Fibroblast of lung (primary cell): ENCODE measurements around the gene ST6GAL2.

ENCODE experiments used
- EZH2 ChIP-seq: IDR thresholded peaks from 2 replicates; pipeline ENCODE4 v1.5.1; 2012; ENCODE audit warnings: low read length, control low read depth, mild to moderate bottlenecking; ENCODE audit errors: missing control alignments
- TF ChIP-seq, protein P1 (sequence below), 2 donors: IDR thresholded peaks in 1 of 2; conservative IDR thresholded peaks in 1 of 2; 1 replicate in 1 of 2; 2 replicates in 1 of 2; pipeline ENCODE4 v1.5.1; 2011 to 2012; ENCODE audit warnings: low read length in 2 of 2, control low read depth in 1 of 2, inconsistent platforms in 1 of 2, low read depth in 1 of 2, mild to moderate bottlenecking in 1 of 2

DNA sequence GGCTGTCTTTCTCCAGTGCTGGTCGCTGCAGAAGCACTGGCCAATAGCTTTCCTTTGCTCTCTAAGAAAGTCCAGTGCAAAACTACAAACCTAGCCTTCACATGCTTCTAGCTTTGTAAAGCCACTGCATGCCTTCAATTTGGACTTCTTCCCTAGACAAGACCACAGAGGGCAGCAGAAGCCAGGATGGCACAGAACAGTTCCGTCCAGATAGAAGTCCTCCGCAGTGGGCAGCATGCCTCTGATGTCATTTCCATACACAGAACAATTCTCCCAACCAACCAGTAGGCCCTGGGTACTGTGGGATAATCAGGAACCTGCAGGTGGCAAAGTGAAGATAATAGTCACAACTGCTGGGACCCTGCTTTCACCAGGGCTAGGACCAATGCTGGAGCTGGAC is 3.3 kb downstream of the ST6GAL2 start:
- TF ChIP-seq EZH2, result no peak
- TF ChIP-seq, protein P1, sequence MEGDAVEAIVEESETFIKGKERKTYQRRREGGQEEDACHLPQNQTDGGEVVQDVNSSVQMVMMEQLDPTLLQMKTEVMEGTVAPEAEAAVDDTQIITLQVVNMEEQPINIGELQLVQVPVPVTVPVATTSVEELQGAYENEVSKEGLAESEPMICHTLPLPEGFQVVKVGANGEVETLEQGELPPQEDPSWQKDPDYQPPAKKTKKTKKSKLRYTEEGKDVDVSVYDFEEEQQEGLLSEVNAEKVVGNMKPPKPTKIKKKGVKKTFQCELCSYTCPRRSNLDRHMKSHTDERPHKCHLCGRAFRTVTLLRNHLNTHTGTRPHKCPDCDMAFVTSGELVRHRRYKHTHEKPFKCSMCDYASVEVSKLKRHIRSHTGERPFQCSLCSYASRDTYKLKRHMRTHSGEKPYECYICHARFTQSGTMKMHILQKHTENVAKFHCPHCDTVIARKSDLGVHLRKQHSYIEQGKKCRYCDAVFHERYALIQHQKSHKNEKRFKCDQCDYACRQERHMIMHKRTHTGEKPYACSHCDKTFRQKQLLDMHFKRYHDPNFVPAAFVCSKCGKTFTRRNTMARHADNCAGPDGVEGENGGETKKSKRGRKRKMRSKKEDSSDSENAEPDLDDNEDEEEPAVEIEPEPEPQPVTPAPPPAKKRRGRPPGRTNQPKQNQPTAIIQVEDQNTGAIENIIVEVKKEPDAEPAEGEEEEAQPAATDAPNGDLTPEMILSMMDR (conservative IDR thresholded peaks at IDR 0.05 in 1 of 2, IDR thresholded peaks at IDR 0.05 in 1 of 2; ENCODE audit: low read depth in 1 of 2, low read length in 2 of 2), result no peak
